ENCODE results near the gene TMEM81.

Gene TMEM81

DNA sequence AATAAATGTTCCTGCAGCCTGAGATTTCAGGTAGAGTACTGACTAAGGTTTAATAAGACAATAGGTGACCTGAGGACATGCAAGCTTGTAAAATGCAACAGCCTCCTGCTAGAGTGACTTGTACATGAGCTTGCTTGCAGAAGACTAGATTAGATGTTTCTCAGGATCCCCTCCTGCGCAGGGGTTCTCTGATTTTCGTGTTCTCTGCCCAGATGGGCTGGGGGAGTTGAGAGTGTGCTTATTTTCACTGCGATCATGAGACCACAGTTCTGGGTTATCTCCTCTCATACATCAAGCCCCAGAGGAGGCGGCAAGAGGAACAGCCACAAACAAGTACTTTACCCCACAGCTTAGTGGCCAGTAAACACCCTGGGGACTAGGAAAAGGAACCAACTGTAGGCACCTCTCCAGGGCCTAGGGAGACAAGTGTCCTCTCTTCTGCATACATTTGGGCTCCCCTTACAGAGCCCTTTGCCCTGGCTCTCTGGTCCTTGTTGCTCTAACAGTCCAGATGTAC is 8.0 kb downstream of the TMEM81 start:
- DNase-seq: no peak

DNA sequence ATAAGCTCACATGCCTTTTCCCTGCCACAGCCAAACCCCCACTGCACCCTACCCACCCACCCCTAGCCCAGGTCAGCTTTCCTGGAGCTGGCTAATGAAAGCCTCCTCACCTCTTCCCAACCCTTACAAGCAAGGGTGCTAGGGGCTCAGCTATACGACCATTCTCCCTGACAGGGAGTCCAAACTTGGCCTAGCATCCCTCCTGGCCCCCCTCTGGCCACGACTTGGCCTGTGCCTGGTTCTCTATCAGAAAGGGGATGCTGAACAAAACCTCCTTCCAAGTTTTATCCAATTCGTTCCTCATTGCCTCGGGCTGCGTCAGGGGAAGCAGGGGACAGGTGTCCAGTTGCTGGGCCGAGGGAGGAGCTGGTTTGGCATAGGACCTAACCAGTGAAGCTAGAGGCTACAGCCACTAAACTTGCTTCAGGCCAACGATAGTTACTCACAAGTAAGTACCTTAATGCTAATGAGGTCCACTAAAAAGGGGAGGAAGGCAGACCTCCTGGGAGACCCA is 8.6 kb downstream of the TMEM81 start:
- DNase-seq: no peak

DNA sequence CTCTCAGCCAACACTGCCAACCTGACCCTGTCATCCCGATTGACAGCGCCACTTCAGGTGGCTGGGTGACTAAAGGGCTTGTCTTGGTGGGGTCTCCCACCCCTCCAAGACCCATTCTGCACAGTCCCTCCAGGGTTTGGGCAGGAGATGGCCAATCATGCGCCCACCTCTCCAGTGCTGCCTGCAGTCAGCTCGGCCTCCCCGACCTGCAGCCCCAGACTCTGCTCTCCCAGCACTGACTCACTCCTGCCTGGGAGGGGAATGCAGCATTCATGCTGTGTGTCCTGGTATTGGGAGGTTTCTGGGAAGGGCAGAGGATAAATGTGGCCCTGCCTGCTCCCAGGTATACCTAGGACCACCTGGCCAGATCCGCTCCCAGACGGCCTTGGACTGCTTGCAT is 9.7 kb downstream of the TMEM81 start:
- DNase-seq: no peak

DNA sequence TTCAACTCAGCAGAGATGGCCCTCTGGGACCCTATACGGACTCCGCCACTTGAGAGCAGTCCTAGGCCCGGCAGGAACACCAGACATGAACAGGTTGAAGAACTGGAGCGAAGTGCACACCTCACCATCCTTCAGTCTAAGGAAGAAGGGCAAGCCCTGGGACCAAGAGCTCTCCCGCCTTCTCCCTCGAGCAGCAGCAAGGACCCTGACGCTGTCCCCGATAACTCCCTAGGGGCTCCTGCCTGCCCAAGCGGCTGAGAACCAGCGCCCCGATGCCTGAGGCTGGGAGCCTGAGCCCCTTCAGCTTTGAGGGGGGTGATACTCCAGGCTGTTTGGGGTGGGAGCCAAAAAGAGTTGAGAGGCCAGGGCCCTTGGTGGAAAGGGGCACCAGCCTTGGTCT is 10.2 kb downstream of the TMEM81 start:
- no peak for DNase-seq

DNA sequence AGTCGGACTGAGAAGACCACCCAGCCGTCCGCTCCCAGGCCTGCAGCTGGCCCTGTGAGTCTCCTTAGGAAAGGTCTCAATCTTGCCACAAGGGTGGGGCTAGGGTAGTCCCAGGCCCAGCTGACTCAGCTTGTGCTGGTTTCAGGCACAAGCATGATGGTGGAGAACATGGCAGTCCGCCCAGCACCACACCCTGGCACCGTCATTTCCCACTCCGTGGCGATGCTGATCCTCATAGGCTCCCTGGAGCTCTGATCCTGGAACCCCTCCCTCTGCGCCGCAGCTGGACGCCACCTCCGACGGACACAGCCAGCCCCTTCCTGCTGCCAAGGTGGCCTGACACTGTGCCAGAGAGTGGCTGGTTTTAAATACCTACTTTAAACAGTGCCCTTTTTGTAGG is 10.7 kb downstream of the TMEM81 start:
- DNase-seq: no peak

DNA sequence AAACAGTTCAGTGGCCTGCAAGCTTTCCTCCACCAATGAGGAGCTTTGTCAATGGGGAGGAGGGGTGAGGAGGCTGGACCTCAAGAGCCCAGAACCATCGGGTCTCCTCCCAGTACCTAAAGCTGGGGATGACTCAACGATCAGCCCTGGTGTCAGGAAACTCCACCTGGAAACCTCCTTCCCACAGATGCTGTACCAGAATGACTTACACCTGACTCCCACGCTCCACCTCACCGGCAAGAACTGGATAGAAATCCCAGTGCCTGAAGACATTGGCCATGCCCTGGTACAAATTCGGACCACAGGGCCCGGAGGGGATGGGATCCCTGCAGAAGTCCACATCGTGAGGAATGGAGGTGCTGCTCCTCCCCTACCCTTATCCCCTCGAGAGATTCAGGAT is 11.4 kb downstream of the TMEM81 start:
- DNase-seq: no peak

DNA sequence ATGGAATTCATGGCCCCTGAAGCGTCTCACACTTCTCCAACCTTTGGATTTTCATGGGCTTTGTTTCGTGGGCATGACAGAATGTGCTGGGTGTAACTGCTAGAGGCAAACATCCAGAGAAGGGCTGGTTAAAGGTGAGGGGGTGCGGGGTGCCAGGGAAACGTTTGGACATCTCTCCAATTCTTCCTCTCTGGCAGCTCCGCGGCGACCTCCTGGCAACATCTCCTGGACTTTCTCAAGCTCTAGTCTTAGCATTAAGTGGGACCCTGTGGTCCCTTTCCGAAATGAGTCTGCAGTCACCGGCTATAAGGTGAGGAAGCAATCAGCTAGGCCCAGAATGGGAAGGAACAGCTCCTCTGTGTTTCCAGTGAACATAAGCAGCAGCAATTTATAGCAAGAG is 12.0 kb downstream of the TMEM81 start:
- DNase-seq: no peak

DNA sequence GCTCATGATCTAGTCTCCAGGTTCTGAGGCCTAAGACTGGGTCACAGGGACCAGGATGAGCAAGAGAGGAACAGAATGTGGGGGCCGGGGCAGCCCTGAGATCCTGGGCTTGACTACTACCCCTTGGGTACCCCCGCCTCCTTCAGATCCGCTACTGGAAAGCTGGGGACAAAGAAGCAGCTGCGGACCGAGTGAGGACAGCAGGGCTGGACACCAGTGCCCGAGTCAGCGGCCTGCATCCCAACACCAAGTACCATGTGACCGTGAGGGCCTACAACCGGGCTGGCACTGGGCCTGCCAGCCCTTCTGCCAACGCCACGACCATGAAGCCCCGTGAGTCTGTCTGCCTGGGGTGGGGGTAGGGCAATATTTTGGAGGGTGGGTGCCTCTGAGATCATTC is 12.5 kb downstream of the TMEM81 start:
- no peak for DNase-seq

DNA sequence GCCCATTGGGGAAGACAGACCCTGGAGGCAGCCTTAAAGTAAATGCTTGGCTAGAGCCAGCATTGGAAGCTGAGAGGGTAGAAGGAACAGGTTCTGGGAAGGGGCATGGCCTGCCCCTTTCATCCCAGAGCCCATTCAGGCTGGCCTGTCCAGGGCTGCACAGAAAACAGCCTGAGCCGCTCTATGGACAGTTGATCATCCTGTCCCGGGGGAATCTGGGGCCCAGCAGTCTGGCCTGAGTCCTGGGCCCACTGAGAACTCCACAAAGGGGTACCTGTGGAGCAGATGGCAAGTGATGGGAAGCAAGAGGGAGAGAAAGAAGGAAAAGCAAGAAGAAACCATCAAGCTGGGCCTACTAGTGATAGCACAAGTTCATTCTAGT is 13.2 kb downstream of the TMEM81 start:
- no peak for DNase-seq

DNA sequence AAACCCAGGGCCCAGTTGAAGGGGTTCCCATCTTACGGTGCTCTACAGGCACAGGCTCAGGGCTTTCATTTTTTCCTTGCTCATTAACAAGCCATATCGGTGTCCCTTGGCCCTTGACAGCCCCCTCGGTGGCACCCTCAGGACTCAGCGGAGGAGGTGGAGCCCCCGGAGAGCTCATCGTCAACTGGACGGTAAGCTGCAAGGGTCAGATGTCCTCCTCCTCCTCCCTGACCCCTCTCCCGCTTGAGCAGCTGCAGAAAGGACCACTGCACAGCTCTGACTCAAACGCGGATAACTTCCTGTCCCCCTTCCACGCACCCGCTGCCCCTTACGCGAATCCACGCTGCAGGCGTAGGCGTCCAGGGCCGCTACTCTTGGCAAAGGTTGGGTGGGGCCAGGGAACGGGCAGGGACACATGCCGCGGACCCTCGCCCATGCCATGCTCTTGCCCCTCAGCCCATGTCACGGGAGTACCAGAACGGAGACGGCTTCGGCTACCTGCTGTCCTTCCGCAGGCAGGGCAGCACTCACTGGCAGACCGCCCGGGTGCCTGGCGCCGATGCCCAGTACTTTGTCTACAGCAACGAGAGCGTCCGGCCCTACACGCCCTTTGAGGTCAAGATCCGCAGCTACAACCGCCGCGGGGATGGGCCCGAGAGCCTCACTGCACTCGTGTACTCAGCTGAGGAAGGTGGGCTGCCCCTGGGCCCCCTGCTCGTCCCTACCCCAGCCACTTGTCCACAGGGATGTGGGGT is 14.7 kb downstream of the TMEM81 start:
- no peak for DNase-seq

DNA sequence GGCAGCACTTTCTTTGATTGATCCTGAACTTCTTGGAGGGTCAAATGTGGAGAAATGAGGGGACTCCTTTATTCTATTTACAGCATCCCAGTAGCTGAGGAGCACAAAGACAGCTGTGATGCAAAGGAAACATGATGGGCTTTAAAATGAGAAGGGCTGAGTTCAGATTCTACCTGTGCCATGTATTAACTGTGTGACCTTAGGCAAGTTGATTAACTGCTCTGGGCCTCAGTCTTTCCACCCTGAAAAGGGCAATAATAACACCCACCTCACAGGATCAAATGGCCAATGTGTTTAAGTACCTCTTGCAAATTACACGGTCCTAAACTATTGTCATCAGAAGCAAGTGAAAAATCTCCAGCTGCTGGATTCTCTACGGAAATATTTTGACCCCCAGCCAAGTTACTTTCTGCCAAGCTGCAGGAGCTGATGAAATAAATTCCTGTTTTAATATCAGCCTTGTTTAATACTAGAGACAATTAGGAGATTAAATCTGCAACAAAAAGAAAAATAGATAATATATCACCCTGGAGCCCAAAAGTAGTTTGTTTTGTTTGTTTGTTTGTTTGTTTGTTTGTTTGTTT is 15.7 kb downstream of the TMEM81 start:
- no peak for DNase-seq

DNA sequence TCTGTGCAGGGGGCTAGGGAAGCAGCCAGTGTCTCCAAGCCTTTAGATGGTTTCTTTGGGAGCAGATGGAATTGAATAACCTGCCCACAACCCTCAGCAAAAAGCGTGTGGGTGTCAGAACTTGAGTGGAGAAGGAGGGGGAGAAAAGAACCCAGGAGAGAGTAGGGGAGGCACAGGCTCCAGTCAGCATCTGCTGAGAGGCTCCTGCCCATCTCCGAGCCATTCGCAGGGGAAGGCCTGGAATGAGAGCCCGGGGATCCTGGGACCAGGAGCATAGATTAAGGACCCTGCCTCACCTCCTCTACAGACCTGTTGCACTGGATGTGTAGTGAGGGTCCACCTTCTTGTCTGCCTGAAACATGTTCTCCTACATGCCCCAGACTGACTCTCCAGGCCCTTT is 16.3 kb downstream of the TMEM81 start:
- DNase-seq: no peak

DNA sequence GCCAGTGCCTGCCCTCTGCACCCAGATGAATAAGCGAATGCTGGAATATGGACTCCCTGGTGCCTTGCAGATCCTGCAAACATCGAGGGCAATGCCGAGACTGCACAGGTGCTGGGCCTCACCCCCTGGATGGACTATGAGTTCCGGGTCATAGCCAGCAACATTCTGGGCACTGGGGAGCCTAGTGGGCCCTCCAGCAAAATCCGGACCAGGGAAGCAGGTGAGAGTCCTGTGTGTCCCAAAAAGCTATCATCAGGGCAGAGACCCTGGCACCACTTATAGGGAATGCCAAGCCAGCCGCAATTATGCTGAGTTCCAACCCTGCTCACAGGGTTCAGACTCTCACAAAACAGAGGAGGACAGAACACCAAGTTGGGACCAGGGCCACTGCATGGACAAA is 17.2 kb downstream of the TMEM81 start:
- DNase-seq: no peak

DNA sequence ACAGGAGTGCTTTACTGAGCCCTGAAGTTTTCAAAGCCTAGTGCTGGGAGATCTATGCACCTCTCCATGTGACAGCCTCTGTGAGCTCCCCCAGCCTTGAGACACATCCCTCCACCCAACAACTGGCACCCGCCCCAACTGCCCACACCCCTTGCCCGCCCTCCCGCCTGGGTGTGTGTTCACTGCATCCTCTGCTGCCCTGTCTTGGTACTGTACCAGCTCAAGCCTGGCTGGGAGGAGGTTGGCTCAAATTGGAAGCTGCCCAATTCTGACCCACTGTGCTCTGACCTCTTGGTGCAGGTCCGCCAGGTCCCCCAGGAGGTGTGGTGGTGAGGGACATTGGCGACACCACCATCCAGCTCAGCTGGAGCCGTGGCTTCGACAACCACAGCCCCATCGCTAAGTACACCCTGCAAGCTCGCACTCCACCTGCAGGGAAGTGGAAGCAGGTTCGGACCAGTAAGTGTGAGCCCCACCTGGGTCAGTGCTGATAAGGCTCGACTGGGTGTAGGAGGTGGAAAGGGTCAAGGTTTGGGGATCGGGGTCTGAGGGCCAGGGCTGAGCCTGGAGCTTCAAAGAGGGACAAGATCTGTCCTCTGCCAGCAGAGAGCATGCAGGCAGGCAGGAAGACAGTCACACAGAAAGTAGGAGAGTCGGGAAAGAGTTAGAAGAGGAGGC is 18.0 kb downstream of the TMEM81 start:
- DNase-seq: no peak

DNA sequence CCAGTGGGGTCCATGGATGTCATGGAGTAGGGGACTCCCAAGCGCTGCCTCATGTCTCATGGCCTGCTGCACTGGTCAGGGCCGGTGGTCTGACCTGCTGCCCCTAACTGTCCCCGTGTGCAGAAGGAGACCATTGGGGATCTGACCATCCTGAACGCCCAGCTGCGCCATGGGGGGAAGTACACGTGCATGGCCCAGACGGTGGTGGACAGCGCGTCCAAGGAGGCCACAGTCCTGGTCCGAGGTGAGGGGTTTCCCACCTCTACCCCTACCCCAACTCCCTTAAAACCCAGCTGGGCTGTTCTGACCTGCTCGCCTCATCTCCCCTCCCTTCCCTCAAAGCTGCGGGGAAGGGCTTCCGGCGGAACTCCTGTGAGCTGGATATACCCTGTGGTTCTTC is 18.6 kb downstream of the TMEM81 start:
- DNase-seq: no peak

DNA sequence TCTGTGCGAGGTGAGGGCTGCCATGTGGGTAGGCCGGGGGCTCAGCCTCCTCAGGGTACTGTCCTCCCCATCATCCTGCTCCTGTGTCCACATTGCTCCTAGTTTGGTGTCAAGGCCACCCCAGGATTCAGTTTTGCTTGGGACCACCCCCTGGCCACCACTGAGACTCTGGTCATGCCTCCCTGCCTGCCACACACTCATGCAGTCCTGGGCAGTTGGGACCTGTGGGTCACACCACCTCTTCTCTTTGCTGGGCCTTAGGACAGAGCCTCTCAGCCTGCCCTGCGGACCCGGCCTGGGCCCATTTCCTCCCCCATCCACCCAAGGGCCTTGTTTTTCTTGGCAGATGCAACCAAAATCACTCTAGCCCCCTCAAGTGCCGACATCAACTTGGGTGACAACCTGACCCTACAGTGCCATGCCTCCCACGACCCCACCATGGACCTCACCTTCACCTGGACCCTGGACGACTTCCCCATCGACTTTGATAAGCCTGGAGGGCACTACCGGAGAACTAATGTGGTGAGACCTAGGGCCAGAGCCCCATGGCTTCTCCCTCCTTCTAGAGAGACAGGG is 19.4 kb downstream of the TMEM81 start:
- no peak for DNase-seq

DNA sequence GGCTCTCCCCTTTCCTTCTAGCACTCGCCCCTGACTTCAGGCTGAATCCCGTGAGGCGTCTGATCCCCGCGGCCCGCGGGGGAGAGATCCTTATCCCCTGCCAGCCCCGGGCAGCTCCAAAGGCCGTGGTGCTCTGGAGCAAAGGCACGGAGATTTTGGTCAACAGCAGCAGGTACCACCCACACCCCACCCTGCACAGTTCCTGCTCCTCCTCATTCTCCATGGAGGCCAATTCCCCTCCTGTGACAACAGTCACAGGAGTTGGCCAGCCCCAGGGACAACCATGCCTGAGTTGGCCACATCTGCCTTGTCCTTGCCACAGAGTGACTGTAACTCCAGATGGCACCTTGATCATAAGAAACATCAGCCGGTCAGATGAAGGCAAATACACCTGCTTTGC is 20.0 kb downstream of the TMEM81 start:
- no peak for DNase-seq

DNA sequence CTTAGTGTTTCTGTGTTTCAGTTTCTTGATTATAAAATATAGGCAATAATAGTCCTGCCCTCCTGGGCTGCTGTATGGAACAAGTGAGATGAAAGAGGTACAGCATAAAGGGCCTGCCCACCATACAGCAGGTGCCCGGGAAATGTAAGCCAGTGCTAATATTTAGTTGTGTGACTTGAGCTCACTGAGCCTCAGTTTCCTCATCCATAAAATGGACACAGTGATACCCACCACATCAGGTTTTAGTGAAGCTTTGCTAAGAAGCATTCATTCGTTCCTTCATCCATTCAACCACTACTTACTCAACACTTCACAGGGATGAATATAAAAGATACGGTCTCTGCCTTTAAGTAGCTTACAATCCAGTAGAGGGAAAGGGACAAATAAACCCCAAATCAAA is 21.4 kb downstream of the TMEM81 start:
- no peak for DNase-seq

DNA sequence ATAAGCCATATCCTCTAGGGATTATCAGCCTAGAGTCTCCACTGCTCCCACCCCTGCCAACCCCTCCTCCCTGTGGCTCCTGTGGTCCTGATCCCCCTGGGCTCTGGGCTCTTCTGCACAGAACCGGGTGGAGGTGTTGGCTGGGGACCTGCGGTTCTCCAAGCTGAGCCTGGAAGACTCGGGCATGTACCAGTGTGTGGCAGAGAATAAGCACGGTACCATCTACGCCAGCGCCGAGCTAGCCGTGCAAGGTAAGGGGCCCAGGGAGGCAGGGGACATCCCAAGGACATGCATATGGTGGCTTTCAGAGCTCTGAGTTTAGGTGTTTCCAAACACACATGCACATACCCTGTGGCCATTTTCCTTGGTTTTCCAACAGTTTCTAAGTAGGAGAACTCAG is 21.9 kb downstream of the TMEM81 start:
- DNase-seq: no peak

DNA sequence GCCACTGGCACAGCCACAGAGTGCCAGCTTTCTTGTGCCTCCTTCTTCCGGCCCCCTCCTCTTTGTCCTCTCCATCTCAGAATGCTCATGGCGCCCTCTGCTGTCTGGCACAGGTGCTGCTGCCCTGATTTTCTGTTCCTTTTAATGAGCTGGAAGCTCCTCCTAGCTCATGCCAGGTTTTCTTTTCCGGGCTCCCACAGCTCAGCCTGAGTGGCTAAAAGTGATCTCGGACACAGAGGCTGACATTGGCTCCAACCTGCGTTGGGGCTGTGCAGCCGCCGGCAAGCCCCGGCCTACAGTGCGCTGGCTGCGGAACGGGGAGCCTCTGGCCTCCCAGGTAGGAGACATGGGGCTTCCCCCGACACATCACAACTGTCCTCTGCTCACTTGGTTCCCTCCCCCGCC is 22.6 kb downstream of the TMEM81 start:
- DNase-seq: peak; percentile 31 to 53

DNA sequence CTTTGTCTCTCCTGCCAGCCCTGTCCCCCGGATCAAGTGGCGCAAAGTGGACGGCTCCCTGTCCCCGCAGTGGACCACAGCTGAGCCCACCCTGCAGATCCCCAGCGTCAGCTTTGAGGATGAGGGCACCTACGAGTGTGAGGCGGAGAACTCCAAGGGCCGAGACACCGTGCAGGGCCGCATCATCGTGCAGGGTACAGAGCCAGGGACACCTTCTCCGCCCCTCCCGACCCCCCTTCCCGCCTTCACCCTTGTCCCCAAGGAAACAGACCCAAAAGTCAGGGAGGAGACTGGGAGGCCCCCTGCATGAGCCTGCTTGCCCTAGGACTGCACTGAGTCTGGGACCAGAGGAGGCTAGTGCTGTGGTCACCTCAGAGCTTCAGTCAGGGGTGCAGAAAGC is 23.0 kb downstream of the TMEM81 start:
- no peak for DNase-seq

DNA sequence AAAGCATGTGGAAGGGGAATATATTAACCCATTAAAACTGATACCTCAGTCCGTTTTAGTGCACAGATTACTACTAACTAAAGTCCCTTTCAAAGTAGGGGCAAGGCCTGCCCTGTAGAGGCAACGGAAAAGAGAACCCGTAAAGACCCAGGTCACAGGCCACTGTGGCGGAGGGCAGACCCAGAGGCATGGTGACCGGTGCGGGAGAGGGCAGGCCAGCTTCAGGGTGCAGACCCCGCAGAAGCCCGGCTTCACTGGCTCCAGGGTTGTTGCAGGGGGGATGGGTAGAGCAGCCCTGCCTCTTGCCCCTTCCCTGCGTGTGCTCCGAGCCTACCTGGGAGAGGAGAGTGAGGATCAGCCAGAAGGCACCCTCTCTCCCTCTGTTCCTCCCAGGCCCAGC is 23.5 kb downstream of the TMEM81 start:
- no peak for DNase-seq

DNA sequence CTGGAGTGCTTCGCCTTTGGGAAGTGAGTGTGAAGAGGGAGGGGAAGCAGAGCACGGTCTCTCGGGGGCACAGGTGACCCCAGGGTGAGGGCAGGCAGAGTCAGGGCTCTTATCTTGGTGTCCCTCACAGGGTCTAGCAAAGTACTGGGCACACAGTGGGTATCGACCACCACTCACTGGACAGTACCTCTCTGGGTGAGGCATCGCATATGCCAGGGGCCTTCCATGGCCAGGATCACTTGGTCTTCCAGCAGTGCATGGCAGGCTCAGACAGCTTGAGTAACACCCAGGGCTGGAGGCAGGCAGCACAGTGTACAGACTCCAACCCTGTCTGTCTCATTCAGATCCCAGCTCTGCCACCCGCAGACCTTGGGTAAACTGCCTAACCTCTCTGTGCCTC is 24.6 kb downstream of the TMEM81 start:
- no peak for DNase-seq

DNA sequence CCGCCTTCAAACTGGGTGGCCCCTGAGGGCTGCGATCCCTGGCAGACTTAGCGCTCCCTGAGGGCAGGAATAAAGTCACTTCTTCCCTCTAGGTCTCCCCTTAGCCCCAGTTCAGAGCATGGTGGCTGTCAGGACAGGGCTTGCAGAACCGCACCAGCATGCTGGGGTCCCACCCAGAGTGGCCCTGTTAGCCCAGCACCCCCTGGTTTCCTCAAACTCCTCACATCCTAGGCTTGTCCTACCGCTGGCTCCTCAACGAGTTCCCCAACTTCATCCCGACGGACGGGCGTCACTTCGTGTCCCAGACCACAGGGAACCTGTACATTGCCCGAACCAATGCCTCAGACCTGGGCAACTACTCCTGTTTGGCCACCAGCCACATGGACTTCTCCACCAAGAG is 25.4 kb downstream of the TMEM81 start:
- DNase-seq: no peak
